Measurements from ENCODE around the gene TRAK1.
A peak's percentile ranks its signal among the peaks of the same experiment; 100 is the strongest.

Gene TRAK1

DNA sequence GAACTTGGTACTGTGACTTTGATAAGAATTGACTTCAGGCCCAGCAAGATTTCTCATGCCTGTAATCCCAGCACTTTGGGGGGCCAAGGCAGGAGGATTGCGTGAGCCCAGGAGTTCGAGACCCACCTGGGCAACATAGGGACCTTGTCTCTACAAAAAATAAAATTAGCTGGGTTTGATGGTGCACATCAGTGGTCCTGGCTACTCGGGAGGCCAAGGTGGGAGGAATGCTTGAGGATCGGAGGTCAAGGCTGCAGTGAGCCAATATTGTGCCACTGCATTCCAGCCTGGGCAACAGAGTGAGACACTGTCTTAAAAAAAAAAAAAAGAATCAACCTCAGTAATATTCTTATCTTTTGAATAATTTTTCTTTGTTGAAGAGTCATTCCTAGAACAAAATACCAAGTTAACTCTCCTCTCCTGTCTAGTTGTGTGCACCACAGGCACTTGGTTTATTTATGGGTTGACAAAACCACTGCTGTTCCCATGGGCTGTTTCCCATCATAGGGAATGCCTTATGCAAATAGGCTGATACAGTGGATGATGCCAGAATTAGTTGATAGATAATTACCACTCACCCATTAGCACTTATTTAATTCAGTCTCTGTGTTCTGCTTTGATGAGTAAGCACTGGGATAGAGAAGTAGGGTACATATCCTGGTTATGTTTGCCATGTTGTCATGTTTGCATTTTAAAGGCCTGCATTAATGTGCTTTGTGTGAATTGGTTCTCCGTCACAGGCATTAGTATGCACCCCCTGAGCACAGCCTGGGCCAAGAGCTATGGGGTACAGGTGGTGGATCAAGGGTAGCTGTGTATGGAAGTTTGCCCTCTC lies 32.9 kb downstream of the TRAK1 start:
- no peak for DNase-seq (ENCODE audit: low spot score)

DNA sequence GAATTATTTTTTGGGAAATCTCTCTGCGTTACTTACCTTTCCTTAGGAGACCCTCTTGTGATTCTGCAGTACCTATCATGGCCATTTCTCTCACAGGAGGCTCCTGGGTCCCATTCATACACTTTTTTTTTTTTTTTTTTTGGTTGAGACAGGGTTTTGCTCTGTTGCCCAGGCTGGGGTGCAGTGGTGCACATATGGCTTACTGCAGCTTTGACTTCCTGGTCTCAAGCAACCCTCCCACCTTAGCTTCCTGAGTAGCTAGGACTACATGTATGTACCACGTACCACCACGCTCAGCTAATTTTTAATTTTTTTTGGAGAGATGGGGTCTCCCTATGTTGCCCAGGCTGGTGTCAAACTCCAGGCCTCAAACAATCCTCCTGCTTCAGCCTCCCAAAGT lies 36.1 kb downstream of the TRAK1 start:
- DNase-seq (ENCODE audit: low spot score) = no peak

DNA sequence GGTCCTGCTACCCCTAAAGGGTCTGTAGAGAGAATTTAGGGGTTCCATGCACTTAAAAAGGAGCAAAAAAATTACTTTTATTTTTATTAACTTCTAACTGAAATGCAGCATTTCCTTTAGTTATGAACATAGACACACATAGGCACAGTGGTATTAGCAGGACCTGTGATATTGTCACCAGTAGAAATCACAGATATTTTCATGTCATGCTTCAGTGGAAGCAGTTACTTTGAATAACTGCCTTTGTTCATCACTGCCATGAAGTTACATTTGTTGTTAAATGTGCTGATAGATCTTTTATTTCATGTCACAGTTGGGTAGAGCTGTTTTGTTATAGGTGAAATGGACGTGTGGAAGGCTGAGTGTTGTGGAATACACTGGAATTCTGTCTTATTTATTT lies 37.4 kb downstream of the TRAK1 start:
- no peak for DNase-seq (ENCODE audit: low spot score)

GRCh38 chr3:42129014-42129953 lies 38.1 kb downstream of the TRAK1 start:
- DNase-seq (ENCODE audit: low spot score) = no peak

- DNase-seq (ENCODE audit: low spot score) = no peak
Measured at GRCh38 chr3:42130007-42130328, 38.8 kb downstream of the TRAK1 start.

DNA sequence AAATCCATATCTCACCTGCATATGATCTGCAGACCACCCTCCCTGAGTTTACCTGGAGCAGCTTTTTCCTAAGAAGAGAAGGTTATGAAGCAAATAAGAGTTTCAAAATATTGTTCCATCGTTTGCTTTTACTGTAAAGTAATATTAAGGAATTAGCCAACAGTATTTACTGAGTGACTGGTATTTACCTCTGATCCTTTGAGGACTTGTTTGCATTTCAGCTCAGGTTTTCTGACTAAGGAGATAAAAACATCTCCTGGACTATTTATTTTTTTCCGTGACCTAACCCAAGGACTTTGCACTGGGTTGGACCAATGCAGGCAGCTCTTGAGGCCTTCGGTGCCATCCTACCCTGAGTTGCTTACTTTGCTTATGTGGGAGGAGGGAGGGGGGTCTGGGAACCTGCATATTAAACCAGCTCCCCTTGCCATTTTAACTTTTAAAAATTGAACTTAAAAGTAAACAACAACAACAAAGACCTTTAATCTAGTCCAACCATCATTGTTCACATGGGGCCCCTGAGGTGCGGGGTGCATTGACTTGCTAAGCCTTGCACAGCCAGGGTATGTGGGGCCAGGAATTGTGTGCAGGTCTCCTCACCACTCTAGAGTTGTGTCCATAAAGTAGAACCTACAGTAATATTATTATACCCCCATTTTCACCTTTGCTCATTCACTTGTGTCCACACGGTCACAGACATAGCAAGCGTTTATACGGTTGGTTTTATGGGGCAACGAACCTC lies 39.3 kb downstream of the TRAK1 start:
- no peak for DNase-seq (ENCODE audit: low spot score)

GRCh38 chr3:42133500-42134298 lies 42.5 kb downstream of the TRAK1 start:
- no peak for DNase-seq (ENCODE audit: low spot score)

DNA sequence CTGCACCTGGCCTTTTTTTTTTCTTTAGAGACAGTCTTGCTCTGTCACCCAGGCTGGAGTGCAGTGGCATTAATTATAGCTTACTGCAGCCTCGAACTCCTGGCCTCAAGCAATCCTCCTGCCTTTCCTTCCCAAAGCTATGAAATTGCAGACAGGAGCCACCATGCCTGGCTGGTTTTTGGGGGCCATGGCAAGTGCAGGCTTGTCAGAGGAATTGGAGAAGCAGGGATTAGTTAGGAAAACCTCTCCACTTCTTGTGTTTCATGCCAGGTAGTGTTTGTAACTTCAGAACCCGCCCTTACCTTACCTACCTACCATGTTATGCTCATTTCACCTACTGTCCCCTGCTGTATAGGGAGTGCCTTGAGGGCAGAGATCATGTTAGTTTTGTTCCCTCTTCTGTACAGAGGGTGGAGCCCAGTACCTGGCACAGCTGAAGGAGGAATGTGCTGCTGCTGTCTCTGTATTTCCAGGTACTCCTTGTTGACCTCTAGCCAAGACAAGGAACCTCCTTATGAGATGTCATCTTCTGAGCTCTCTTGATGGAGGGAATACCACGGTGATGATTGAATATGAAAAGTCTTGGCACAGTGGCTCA lies 43.8 kb downstream of the TRAK1 start:
- DNase-seq (ENCODE audit: low spot score) = no peak

DNA sequence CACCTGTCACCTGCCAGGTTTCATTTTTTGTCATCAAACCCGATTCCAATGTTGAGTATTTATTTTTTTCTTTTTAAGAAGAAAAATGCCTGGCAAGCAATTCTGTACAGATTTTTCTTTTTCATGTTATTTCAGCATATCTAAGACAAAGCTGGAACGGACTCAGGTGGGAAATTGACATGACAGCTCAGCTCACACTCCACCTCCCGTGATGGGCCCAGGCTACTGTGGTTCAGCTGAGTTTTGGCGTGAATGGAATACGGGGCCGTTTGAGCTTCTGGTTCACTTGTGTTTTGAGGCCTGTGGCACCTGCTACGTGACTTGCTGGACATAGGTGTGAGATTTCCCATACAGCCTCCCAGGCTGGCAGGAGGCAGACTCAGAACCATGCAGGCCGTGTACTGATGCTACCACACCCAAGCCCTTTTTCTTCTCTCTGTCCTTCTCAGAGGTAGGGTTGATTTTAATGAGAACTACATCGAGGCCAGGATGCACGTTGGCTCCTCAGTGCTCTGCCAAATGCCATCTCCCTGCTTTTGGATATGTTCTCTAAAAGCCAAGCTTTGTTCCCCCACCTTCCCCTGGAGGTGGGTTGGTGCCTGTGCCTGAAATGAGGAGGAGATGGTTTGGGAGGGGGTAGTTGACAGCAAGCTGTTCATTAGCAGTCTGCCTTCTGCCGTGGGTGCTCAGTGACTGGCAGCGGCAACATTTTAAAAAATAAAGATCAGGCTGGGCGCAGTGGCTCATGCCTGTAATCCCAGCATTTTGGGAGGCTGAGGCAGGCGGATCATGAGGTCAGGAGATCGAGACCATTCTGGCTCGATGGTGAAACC lies 48.7 kb downstream of the TRAK1 start:
- DNase-seq (ENCODE audit: low spot score) = no peak

- no peak for DNase-seq (ENCODE audit: low spot score)
Measured at GRCh38 chr3:42140665-42141203, 49.6 kb downstream of the TRAK1 start.

- no peak for DNase-seq (ENCODE audit: low spot score)
Measured at GRCh38 chr3:42143440-42143839, 52.3 kb downstream of the TRAK1 start.

GRCh38 chr3:42144209-42144608 lies 53.1 kb downstream of the TRAK1 start:
- DNase-seq (ENCODE audit: low spot score) = no peak

DNA sequence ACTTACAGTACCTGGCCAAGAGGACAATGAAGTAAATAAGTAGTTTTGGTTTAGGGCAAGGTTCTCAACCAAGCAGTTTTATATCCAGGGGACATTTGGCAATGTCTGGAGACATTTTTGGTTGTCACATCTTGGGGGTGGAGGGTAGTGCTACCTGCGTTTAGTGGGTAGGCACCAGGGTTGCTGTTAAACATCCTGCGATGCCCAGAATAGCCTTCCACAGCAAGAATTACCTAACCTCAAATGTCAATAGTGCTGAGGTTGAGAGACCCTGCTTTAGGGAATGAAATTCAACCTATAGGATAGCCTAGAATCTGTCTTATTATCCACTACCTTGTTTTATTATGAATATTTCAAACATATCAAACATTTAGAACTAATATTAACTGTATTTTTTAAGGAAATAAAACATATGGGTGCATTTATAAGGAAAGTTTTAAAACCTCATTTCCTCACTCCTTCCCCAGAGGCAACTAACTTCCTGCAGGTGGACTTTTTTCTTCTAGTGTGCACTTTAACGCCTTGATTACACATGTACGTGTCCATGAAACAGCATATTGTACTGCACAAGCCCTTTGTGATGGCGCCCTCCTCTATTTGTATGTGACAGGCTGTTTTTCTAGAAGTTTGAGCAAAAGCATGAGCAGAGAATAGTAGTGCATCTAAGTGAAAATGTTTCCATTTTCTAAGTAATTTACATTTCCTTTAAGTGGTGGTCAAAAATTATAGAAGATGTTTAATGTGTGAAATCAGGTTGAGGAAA lies 57.1 kb downstream of the TRAK1 start:
- DNase-seq (ENCODE audit: low spot score) = no peak

GRCh38 chr3:42148982-42149432 lies 57.9 kb downstream of the TRAK1 start:
- peak; percentile 96 for DNase-seq (ENCODE audit: low spot score)

GRCh38 chr3:42149532-42149931 lies 58.4 kb downstream of the TRAK1 start:
- no peak for DNase-seq (ENCODE audit: low spot score)

DNA sequence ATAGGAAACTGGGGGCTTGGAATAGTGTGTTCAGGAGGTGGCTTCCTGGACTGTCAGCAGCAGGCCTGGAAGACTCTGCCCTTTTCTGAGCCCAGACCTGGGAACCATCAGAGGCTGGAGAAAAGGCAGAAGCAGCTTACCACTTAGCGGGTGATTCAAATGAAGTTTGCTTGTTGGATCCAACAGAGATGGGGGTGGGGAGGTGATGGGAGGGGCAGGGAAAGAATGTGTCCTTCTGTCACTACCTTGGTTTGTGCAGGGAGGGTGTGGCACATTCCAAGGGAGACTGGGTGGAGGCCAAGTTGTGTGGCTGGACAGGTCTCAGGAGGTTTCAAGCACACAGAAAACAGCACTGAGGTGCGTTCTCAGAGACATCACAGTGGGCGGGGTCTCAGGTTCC lies 58.8 kb downstream of the TRAK1 start:
- peak; percentile 27 for DNase-seq (ENCODE audit: low spot score)

GRCh38 chr3:42151596-42152168 lies 60.5 kb downstream of the TRAK1 start:
- no peak for DNase-seq (ENCODE audit: low spot score)

- DNase-seq (ENCODE audit: low spot score) = no peak
Measured at GRCh38 chr3:42152193-42152592, 61.0 kb downstream of the TRAK1 start.

DNA sequence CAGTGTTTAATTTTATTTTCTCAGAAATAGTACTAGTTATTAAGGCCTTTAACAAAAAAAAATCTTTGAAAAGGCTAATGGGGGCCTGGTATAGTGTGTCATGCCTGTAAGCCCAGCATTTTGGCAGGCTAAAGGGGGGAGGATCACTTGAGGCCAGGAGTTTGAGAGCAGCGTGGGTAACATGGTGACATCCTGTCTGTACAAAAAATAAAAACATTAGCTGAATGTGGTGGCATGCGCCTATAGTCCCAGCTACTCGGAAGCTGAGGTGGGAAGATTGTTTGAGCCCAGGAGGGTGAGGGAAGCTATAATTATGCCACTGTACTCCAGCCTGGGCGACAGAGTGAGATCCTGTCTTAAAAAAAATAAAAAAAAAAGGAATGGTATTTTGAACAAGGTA lies 61.9 kb downstream of the TRAK1 start:
- no peak for DNase-seq (ENCODE audit: low spot score)

All from globus pallidus (tissue), 1 donor.